ENCODE measurements around the gene COG3.

DNA sequence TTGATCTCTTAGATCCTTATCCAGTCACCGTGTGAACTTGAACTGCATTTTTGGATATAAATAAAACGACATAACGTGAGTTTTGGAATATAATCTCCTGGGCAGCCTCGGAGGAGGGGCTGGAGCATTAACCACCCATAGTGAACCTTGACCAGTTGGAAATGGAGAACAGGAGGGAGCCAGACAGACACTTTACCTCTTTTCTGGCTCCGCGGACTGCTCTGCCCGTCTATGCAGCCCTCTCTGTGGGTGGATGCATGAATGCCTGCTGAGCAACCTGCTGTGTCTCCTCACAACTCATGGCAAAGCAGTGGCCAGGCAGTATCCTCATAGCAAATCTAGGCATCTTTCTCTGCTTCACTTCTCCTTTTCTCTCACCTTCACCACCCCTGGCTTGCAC is 10.5 kb upstream of the COG3 start:
- TF ChIP-seq, protein P1, sequence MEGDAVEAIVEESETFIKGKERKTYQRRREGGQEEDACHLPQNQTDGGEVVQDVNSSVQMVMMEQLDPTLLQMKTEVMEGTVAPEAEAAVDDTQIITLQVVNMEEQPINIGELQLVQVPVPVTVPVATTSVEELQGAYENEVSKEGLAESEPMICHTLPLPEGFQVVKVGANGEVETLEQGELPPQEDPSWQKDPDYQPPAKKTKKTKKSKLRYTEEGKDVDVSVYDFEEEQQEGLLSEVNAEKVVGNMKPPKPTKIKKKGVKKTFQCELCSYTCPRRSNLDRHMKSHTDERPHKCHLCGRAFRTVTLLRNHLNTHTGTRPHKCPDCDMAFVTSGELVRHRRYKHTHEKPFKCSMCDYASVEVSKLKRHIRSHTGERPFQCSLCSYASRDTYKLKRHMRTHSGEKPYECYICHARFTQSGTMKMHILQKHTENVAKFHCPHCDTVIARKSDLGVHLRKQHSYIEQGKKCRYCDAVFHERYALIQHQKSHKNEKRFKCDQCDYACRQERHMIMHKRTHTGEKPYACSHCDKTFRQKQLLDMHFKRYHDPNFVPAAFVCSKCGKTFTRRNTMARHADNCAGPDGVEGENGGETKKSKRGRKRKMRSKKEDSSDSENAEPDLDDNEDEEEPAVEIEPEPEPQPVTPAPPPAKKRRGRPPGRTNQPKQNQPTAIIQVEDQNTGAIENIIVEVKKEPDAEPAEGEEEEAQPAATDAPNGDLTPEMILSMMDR (IDR thresholded peaks at IDR 0.05): no peak
- TF ChIP-seq POLR2AphosphoS5 (IDR thresholded peaks at IDR 0.05) (no peak), POLR2A (IDR thresholded peaks at IDR 0.05) (no peak)

All from transverse colon (tissue), 4 donors.